Raji (cell line): Measurements from ENCODE around the gene SCAF1.
A peak's percentile ranks its signal among the peaks of the same experiment; 100 is the strongest.

ENCODE experiments used
- POLR2A ChIP-seq: IDR thresholded peaks from 2 replicates; pipeline ENCODE4 v1.6.1; 2011; ENCODE audit warnings: low read depth, low read length, control low read depth; ENCODE audit not compliant: insufficient read depth

Gene SCAF1

GRCh38 chr19:49641688-49642491 is at the start of gene SCAF1:
Gene SCAF1, plus strand, starts transcription at chr19:49642209. Its CDS starts 2,818 bp downstream, at chr19:49645027.
- TF ChIP-seq POLR2A: peak; percentile 71

- 0 out of 2 replicates have a peak, but pooled peaks have one; percentile 28 for TF ChIP-seq POLR2A
Measured at GRCh38 chr19:49592486-49593232, 49.4 kb upstream of the SCAF1 start.

GRCh38 chr19:49593233-49594113 is 48.5 kb upstream of the SCAF1 start:
- no peak; the same call in 1 of the 2 replicates for TF ChIP-seq POLR2A

- TF ChIP-seq POLR2A: no peak
Measured at GRCh38 chr19:49594157-49594992, 47.6 kb upstream of the SCAF1 start.

- no peak for TF ChIP-seq POLR2A
Measured at GRCh38 chr19:49594993-49595818, 46.8 kb upstream of the SCAF1 start.

GRCh38 chr19:49595819-49596404 is 46.1 kb upstream of the SCAF1 start:
- TF ChIP-seq POLR2A: no peak

GRCh38 chr19:49596407-49596806 is 45.6 kb upstream of the SCAF1 start:
- TF ChIP-seq POLR2A: no peak

- no peak for TF ChIP-seq POLR2A
Measured at GRCh38 chr19:49596954-49597702, 44.9 kb upstream of the SCAF1 start.

GRCh38 chr19:49597703-49597974 is 44.4 kb upstream of the SCAF1 start:
- TF ChIP-seq POLR2A: no peak

GRCh38 chr19:49599378-49600295 is 42.4 kb upstream of the SCAF1 start:
- TF ChIP-seq POLR2A: no peak

- TF ChIP-seq POLR2A: no peak
Measured at GRCh38 chr19:49601482-49602038, 40.4 kb upstream of the SCAF1 start.

GRCh38 chr19:49602806-49603205 is 39.2 kb upstream of the SCAF1 start:
- no peak for TF ChIP-seq POLR2A

- TF ChIP-seq POLR2A: no peak
Measured at GRCh38 chr19:49605605-49606004, 36.4 kb upstream of the SCAF1 start.
